Measurements from ENCODE around the gene WDR53.
"Not testable (repeated sequence)": the region's sequence is repeated elsewhere in the genome, so short reads cannot be mapped to it uniquely, and the experiment has no call there.

The WDR53 gene

GRCh38 chr3:196514913-196515621 lies 53.3 kb downstream of the WDR53 start, which contains the start of gene SMCO1:
TSS of gene SMCO1 (minus strand) at chr3:196515346. CDS start at chr3:196515209, 137 bp downstream.
- Histone ChIP-seq H3K4me3 (ENCODE audit: control insufficient read depth in 1 of 7, extremely low read depth in 1 of 7, insufficient read depth in 4 of 7, low read depth in 2 of 7, low read length in 6 of 7) (no peak within 1 kb of the TSS), H3K4me1 (ENCODE audit: control extremely low read depth in 1 of 4, control insufficient read depth in 4 of 4, insufficient read depth in 4 of 4, low read length in 3 of 4) (no peaks in the 10 kb centered on the region), H3K27me3 (replicated peaks in 2 of 5; ENCODE audit: control insufficient read depth in 4 of 5, insufficient read depth in 5 of 5, low read length in 4 of 5) (no peaks in the 10 kb centered on the region), H3K36me3 (ENCODE audit: control insufficient read depth in 4 of 4, insufficient read depth in 4 of 4, low read length in 3 of 4) (no peaks in the 10 kb centered on the region), H3K9me3 (ENCODE audit: control extremely low read depth in 1 of 5, control insufficient read depth in 4 of 5, insufficient read depth in 2 of 5, low read depth in 1 of 5, low read length in 4 of 5) (peaks cover 0 to 39% (median 21%) of the 10 kb centered on the region in 5 experiments), H3K27ac (ENCODE audit: insufficient read depth in 1 of 2, low read depth in 1 of 2, low read length in 2 of 2, poor library complexity in 1 of 2, severe bottlenecking in 2 of 2) (no peak within 1 kb of the TSS)
- 100% methylated on average over 4 of the region's 10 CpGs for WGBS (ENCODE audit: insufficient coverage)
- POLR2A ChIA-PET = no interaction called here
- CTCF ChIA-PET = interaction anchor here (0.6 kb wide), 1 partner anchor 422 kb away, joined by 3 read pairs; no protein-coding TSS in a partner anchor
- no peak for DNase-seq

GRCh38 chr3:196514350-196514716 lies 54.0 kb downstream of the WDR53 start:
- Histone ChIP-seq H3K27ac (ENCODE audit: insufficient read depth in 1 of 2, low read depth in 1 of 2, low read length in 2 of 2, poor library complexity in 1 of 2, severe bottlenecking in 2 of 2) (no peak overlapping the region), H3K27me3 (replicated peaks in 2 of 5; ENCODE audit: control insufficient read depth in 4 of 5, insufficient read depth in 5 of 5, low read length in 4 of 5) (no peaks in the 10 kb centered on the region), H3K4me3 (ENCODE audit: control insufficient read depth in 1 of 7, extremely low read depth in 1 of 7, insufficient read depth in 4 of 7, low read depth in 2 of 7, low read length in 6 of 7) (no peak overlapping the region), H3K36me3 (ENCODE audit: control insufficient read depth in 4 of 4, insufficient read depth in 4 of 4, low read length in 3 of 4) (no peaks in the 10 kb centered on the region), H3K4me1 (ENCODE audit: control extremely low read depth in 1 of 4, control insufficient read depth in 4 of 4, insufficient read depth in 4 of 4, low read length in 3 of 4) (no peaks in the 10 kb centered on the region), H3K9me3 (ENCODE audit: control extremely low read depth in 1 of 5, control insufficient read depth in 4 of 5, insufficient read depth in 2 of 5, low read depth in 1 of 5, low read length in 4 of 5) (peaks cover 0 to 31% (median 15%) of the 10 kb centered on the region in 5 experiments)
- POLR2A ChIA-PET = no interaction called here
- WGBS (ENCODE audit: insufficient coverage) = no CpG with 5 or more reads among the region's 1 CpG
- CTCF ChIA-PET = no interaction called here
- DNase-seq = no peak

DNA sequence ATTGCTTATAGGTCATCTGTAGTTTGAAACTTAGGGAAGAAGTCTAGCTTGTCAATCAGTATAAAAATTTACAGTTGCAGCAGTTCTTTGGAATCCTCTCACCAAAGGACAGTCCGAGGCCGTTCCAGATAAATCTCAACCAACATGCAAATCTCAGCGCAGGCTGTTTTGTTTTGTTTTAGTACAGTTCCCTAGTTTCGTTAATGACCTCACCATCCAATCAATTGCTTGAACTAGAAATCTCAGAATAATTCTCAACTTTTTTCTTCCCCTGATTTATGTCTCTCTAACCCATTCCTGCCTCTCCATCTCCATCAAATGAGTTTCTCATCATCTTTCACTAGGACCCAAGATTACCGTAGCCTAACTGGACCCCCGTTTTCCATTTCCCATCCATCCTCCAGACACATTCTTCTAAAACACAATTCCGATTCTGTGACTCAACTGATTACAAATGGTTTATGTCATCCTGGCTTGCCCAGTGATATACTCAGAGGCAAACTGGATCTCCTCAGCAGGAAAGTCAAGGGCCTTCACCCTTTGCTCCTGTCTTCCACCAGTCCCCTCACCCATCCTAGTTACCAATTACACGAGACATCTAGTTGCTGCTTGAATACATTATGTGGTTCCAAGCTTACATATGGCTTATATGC lies 54.5 kb downstream of the WDR53 start:
- Histone ChIP-seq H3K36me3 (ENCODE audit: control insufficient read depth in 4 of 4, insufficient read depth in 4 of 4, low read length in 3 of 4) (no peaks in the 10 kb centered on the region), H3K27ac (ENCODE audit: insufficient read depth in 1 of 2, low read depth in 1 of 2, low read length in 2 of 2, poor library complexity in 1 of 2, severe bottlenecking in 2 of 2) (no peak overlapping the region), H3K27me3 (replicated peaks in 2 of 5; ENCODE audit: control insufficient read depth in 4 of 5, insufficient read depth in 5 of 5, low read length in 4 of 5) (no peaks in the 10 kb centered on the region), H3K4me3 (ENCODE audit: control insufficient read depth in 1 of 7, extremely low read depth in 1 of 7, insufficient read depth in 4 of 7, low read depth in 2 of 7, low read length in 6 of 7) (no peak overlapping the region), H3K4me1 (ENCODE audit: control extremely low read depth in 1 of 4, control insufficient read depth in 4 of 4, insufficient read depth in 4 of 4, low read length in 3 of 4) (no peaks in the 10 kb centered on the region), H3K9me3 (ENCODE audit: control extremely low read depth in 1 of 5, control insufficient read depth in 4 of 5, insufficient read depth in 2 of 5, low read depth in 1 of 5, low read length in 4 of 5) (peaks cover 0 to 26% (median 11%) of the 10 kb centered on the region in 5 experiments)
- no peak for DNase-seq
- WGBS (ENCODE audit: insufficient coverage) = 93% methylated on average over 8 of the region's 8 CpGs
- CTCF ChIA-PET = no interaction called here
- POLR2A ChIA-PET = interaction anchor here (0.6 kb wide), 1 partner anchor 1134 kb away, joined by 3 read pairs; no protein-coding TSS in a partner anchor

- H3K4me1 ChIP-seq (ENCODE audit: control extremely low read depth in 1 of 4, control insufficient read depth in 4 of 4, insufficient read depth in 4 of 4, low read length in 3 of 4); H3K36me3 ChIP-seq (ENCODE audit: control insufficient read depth in 4 of 4, insufficient read depth in 4 of 4, low read length in 3 of 4); H3K27me3 ChIP-seq (replicated peaks in 2 of 5; ENCODE audit: control insufficient read depth in 4 of 5, insufficient read depth in 5 of 5, low read length in 4 of 5); H3K4me3 ChIP-seq (ENCODE audit: control insufficient read depth in 1 of 7, extremely low read depth in 1 of 7, insufficient read depth in 4 of 7, low read depth in 2 of 7, low read length in 6 of 7): not testable (repeated sequence)
- H3K27ac ChIP-seq (ENCODE audit: insufficient read depth in 1 of 2, low read depth in 1 of 2, low read length in 2 of 2, poor library complexity in 1 of 2, severe bottlenecking in 2 of 2) = peak overlapping the region in 1 of 2 experiments; percentile 73
- CTCF ChIA-PET = interaction anchor here (0.9 kb wide), 1 partner anchor 11 kb away, joined by 3 read pairs; no protein-coding TSS in a partner anchor
- POLR2A ChIA-PET = interaction anchor here (0.7 to 0.9 kb wide), 3 partner anchors 8 to 200 kb away, joined by 3 to 4 read pairs (median 3); partner anchors contain the start of genes CEP19, PIGX and RNF168
- WGBS (ENCODE audit: insufficient coverage) = 63% methylated on average over 8 of the region's 15 CpGs
- peak; percentile 96 to 97 (median 96) for DNase-seq
- H3K9me3 ChIP-seq (ENCODE audit: control extremely low read depth in 1 of 5, control insufficient read depth in 4 of 5, insufficient read depth in 2 of 5, low read depth in 1 of 5, low read length in 4 of 5) = peaks cover 0 to 18% (median 6%) of the 10 kb centered on the region in 5 experiments
These were observed 56.5 kb downstream of the WDR53 start for GRCh38 chr3:196511646-196512425.

DNA sequence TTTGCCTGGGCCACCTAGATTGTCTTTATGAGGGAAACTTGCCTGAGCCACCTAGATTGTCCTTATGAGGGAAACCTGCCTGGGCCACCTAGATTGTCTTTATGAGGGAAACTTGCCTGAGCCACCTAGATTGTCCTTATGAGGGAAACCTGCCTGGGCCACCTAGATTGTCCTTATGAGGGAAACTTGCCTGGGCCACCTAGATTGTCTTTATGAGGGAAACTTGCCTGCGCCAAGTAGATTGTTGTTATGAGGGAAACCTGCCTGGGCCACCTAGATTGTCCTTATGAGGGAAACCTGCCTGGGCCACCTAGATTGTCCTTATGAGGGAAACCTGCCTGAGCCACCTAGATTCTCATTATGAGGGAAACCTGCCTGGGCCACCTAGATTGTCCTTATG lies 57.2 kb downstream of the WDR53 start:
- peaks cover 0 to 16% (median 8%) of the 10 kb centered on the region in 5 experiments for H3K9me3 ChIP-seq (ENCODE audit: control extremely low read depth in 1 of 5, control insufficient read depth in 4 of 5, insufficient read depth in 2 of 5, low read depth in 1 of 5, low read length in 4 of 5)
- H3K36me3 ChIP-seq (ENCODE audit: control insufficient read depth in 4 of 4, insufficient read depth in 4 of 4, low read length in 3 of 4); H3K4me3 ChIP-seq (ENCODE audit: control insufficient read depth in 1 of 7, extremely low read depth in 1 of 7, insufficient read depth in 4 of 7, low read depth in 2 of 7, low read length in 6 of 7); H3K4me1 ChIP-seq (ENCODE audit: control extremely low read depth in 1 of 4, control insufficient read depth in 4 of 4, insufficient read depth in 4 of 4, low read length in 3 of 4); DNase-seq; CTCF ChIA-PET; H3K27me3 ChIP-seq (replicated peaks in 2 of 5; ENCODE audit: control insufficient read depth in 4 of 5, insufficient read depth in 5 of 5, low read length in 4 of 5); H3K27ac ChIP-seq (ENCODE audit: insufficient read depth in 1 of 2, low read depth in 1 of 2, low read length in 2 of 2, poor library complexity in 1 of 2, severe bottlenecking in 2 of 2): not testable (repeated sequence)
- POLR2A ChIA-PET = interaction anchor here (0.7 kb wide), 1 partner anchor 9 kb away, joined by 3 read pairs; no protein-coding TSS in a partner anchor
- 90% methylated on average over 1 of the region's 1 CpG for WGBS (ENCODE audit: insufficient coverage)

- no peak overlapping the region for H3K4me3 ChIP-seq (ENCODE audit: control insufficient read depth in 1 of 7, extremely low read depth in 1 of 7, insufficient read depth in 4 of 7, low read depth in 2 of 7, low read length in 6 of 7)
- peaks cover 0 to 8% (median 4%) of the 10 kb centered on the region in 4 experiments for H3K4me1 ChIP-seq (ENCODE audit: control extremely low read depth in 1 of 4, control insufficient read depth in 4 of 4, insufficient read depth in 4 of 4, low read length in 3 of 4)
- ChIA-PET POLR2A (no interaction called here), CTCF (interaction anchor here (0.7 to 1.5 kb wide), 2 partner anchors 16 to 20 kb away, joined by 3 to 4 read pairs; no protein-coding TSS in a partner anchor)
- WGBS (ENCODE audit: insufficient coverage) = 92% methylated on average over 5 of the region's 8 CpGs
- no peaks in the 10 kb centered on the region for H3K27me3 ChIP-seq (replicated peaks in 2 of 5; ENCODE audit: control insufficient read depth in 4 of 5, insufficient read depth in 5 of 5, low read length in 4 of 5)
- no peak overlapping the region for H3K27ac ChIP-seq (ENCODE audit: insufficient read depth in 1 of 2, low read depth in 1 of 2, low read length in 2 of 2, poor library complexity in 1 of 2, severe bottlenecking in 2 of 2)
- DNase-seq = peak in 1 of 3 donors; percentile 26
- no peaks in the 10 kb centered on the region for H3K36me3 ChIP-seq (ENCODE audit: control insufficient read depth in 4 of 4, insufficient read depth in 4 of 4, low read length in 3 of 4)
- H3K9me3 ChIP-seq (ENCODE audit: control extremely low read depth in 1 of 5, control insufficient read depth in 4 of 5, insufficient read depth in 2 of 5, low read depth in 1 of 5, low read length in 4 of 5) = peaks cover 0 to 13% (median 8%) of the 10 kb centered on the region in 5 experiments
These were observed 61.7 kb downstream of the WDR53 start for GRCh38 chr3:196506687-196507086.
